Fibroblast of lung (primary cell): ENCODE data around the gene PRSS16. TPM values are rescaled to one million over a fixed set of nuclear protein-coding genes. Genes with fewer than 3 reads are reported as not detected.

Experiments used
- DNase-seq, 2 donors: peaks; one replicate each; pipeline versions ENCODE4 v3.0.0 to v3.0.0-alpha.2; 2010; ENCODE audit warnings: low read depth in 2 of 2
- H2AFZ ChIP-seq: 2 replicates; pipeline ENCODE4 v1.5.1; 2012; ENCODE audit warnings: low read length, control low read depth, inconsistent platforms
- H3K27ac ChIP-seq: 2 replicates; pipeline ENCODE4 v1.5.1; 2011; ENCODE audit warnings: low read length, control low read depth; ENCODE audit not compliant: insufficient read depth
- H3K27me3 ChIP-seq: 2 replicates; pipeline ENCODE4 v1.5.1; 2011; ENCODE audit warnings: mild to moderate bottlenecking, low read length; ENCODE audit not compliant: control insufficient read depth, insufficient read depth
- H3K36me3 ChIP-seq: 2 replicates; pipeline ENCODE4 v1.5.1; 2011; ENCODE audit warnings: low read length; ENCODE audit not compliant: control insufficient read depth, insufficient read depth
- H3K4me1 ChIP-seq: 2 replicates; pipeline ENCODE4 v1.5.1; 2011; ENCODE audit warnings: low read length; ENCODE audit not compliant: control insufficient read depth, insufficient read depth; ENCODE audit errors: extremely low read depth
- H3K4me2 ChIP-seq: 2 replicates; pipeline ENCODE4 v1.5.1; 2011; ENCODE audit warnings: low read length, control low read depth; ENCODE audit not compliant: insufficient read depth; ENCODE audit errors: extremely low read depth
- H3K4me3 ChIP-seq, 4 experiments: fragments of 200-600 bp in 1 of 4; sonication (generic) in 1 of 4; replicated peaks in 1 of 4; 2 replicates each; pipeline ENCODE4 v1.5.1; 2011 to 2016; ENCODE audit warnings: low read length in 4 of 4, low read depth in 3 of 4, mild to moderate bottlenecking in 3 of 4, control low read depth in 2 of 4, inconsistent platforms in 1 of 4, mixed read lengths in 1 of 4; ENCODE audit not compliant: insufficient read depth in 1 of 4; ENCODE audit errors: control extremely low read depth in 1 of 4
- H3K79me2 ChIP-seq: 2 replicates; pipeline ENCODE4 v1.5.1; 2012; ENCODE audit warnings: mild to moderate bottlenecking, low read length, inconsistent platforms; ENCODE audit not compliant: control insufficient read depth, insufficient read depth
- H3K9ac ChIP-seq: 2 replicates; pipeline ENCODE4 v1.5.1; 2011; ENCODE audit warnings: mild to moderate bottlenecking, low read length, control low read depth; ENCODE audit not compliant: insufficient read depth
- H3K9me3 ChIP-seq: 2 replicates; pipeline ENCODE4 v1.5.1; 2012; ENCODE audit warnings: low read depth, low read length; ENCODE audit not compliant: control insufficient read depth, insufficient read depth
- H4K20me1 ChIP-seq: 2 replicates; pipeline ENCODE4 v1.5.1; 2011; ENCODE audit warnings: low read length; ENCODE audit not compliant: control insufficient read depth, insufficient read depth; ENCODE audit errors: extremely low read depth
- EZH2 ChIP-seq: IDR thresholded peaks from 2 replicates; pipeline ENCODE4 v1.5.1; 2012; ENCODE audit warnings: low read length, control low read depth, mild to moderate bottlenecking; ENCODE audit errors: missing control alignments
- polyA plus RNA-seq, 2 donors: library from polyadenylated mRNA; depleted of rRNA in 1 of 2; stranded (reverse) in 1 of 2; unstranded in 1 of 2; fragments of >200 nt; gene quantifications; 2 replicates each; pipeline ENCODE4 v1.2.1, GENCODE V29; 2011 to 2012; ENCODE audit warnings: missing spikeins in 1 of 2
- total RNA-seq: library from RNA; depleted of rRNA; stranded (reverse); fragments of >200 nt; gene quantifications from 2 replicates; pipeline ENCODE4 v1.2.1, GENCODE V29; 2014
- TF ChIP-seq, protein P1 (sequence below), 2 donors: IDR thresholded peaks in 1 of 2; conservative IDR thresholded peaks in 1 of 2; 1 replicate in 1 of 2; 2 replicates in 1 of 2; pipeline ENCODE4 v1.5.1; 2011 to 2012; ENCODE audit warnings: low read length in 2 of 2, control low read depth in 1 of 2, inconsistent platforms in 1 of 2, low read depth in 1 of 2, mild to moderate bottlenecking in 1 of 2

Gene PRSS16
- total and polyA plus RNA-seq, 2 donors (not counting 1 experiment from before 2014, with no cell fraction given) = not detected

DNA sequence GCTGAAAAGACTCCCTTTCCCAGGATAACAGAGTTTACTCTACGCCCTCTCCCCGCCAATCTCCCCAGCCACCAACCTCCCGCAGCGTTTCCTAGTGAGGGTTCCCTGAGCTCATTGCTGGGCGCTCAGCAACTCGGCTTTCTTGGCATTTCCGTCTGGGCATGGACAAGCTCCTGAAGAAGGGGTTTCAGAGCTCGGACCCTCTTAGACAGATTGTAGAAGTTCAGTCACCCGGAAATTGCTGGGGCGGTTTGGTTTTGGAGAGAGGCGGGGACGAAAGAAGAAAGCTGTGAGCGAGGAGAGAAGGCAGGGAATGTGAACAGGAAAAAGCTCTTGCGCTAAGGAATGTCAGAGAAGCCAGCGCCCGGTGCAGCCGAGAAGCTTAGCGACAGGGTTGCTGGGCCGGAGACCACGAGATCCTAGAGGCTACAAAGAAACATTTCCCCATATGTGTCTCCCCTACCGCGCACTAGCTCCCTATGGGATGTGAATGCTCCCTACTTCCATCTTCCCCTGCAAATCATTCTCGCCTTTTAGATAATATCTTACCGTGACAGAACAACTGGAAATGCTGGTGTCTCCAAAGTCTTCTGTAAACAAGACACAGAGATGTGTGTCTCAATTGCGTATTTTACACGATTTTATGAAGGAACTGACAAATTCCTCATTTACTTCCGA is 48.7 kb downstream of the PRSS16 start:
- Histone ChIP-seq H3K4me1 (no peaks in the 10 kb centered on the region), H3K4me3 (peak overlapping the region; percentile 22 to 83 (median 61)), H3K27ac (no peak overlapping the region), H3K36me3 (no peaks in the 10 kb centered on the region), H3K4me2 (peak overlapping the region; percentile 79), H3K79me2 (no peaks in the 10 kb centered on the region), H3K27me3 (peaks cover 1% of the 10 kb centered on the region), H3K9ac (no peak overlapping the region), H4K20me1 (no peaks in the 10 kb centered on the region), H2AFZ (peak overlapping the region; percentile 37), H3K9me3 (no peaks in the 10 kb centered on the region)
- TF ChIP-seq, protein P1, sequence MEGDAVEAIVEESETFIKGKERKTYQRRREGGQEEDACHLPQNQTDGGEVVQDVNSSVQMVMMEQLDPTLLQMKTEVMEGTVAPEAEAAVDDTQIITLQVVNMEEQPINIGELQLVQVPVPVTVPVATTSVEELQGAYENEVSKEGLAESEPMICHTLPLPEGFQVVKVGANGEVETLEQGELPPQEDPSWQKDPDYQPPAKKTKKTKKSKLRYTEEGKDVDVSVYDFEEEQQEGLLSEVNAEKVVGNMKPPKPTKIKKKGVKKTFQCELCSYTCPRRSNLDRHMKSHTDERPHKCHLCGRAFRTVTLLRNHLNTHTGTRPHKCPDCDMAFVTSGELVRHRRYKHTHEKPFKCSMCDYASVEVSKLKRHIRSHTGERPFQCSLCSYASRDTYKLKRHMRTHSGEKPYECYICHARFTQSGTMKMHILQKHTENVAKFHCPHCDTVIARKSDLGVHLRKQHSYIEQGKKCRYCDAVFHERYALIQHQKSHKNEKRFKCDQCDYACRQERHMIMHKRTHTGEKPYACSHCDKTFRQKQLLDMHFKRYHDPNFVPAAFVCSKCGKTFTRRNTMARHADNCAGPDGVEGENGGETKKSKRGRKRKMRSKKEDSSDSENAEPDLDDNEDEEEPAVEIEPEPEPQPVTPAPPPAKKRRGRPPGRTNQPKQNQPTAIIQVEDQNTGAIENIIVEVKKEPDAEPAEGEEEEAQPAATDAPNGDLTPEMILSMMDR (conservative IDR thresholded peaks at IDR 0.05 in 1 of 2, IDR thresholded peaks at IDR 0.05 in 1 of 2; ENCODE audit: low read depth in 1 of 2, low read length in 2 of 2) = no peak
- TF ChIP-seq EZH2 = no peak
- DNase-seq = peak; percentile 36 to 55

DNA sequence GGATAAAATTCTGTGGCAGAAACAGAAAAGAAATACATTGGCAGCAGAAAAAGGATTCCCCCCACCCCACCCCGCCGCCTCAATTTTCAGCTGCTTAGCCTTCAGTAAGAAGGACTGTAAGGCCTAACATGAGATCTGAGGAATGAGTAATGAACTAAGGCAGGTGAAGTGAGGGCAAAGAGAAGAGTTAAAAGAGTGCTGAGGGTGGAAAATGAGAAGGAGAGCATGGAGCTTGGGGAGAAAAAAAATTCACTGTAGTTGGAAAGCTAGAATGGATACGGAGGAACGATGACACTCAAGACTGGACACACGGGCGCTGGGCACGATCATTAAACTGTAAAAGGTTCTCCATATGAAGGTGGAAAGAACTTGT is 50.0 kb downstream of the PRSS16 start:
- Histone ChIP-seq H3K4me3 (peak overlapping the region in 2 of 4 experiments; percentile 8 to 83), H2AFZ (no peak overlapping the region), H3K4me1 (no peaks in the 10 kb centered on the region)

DNA sequence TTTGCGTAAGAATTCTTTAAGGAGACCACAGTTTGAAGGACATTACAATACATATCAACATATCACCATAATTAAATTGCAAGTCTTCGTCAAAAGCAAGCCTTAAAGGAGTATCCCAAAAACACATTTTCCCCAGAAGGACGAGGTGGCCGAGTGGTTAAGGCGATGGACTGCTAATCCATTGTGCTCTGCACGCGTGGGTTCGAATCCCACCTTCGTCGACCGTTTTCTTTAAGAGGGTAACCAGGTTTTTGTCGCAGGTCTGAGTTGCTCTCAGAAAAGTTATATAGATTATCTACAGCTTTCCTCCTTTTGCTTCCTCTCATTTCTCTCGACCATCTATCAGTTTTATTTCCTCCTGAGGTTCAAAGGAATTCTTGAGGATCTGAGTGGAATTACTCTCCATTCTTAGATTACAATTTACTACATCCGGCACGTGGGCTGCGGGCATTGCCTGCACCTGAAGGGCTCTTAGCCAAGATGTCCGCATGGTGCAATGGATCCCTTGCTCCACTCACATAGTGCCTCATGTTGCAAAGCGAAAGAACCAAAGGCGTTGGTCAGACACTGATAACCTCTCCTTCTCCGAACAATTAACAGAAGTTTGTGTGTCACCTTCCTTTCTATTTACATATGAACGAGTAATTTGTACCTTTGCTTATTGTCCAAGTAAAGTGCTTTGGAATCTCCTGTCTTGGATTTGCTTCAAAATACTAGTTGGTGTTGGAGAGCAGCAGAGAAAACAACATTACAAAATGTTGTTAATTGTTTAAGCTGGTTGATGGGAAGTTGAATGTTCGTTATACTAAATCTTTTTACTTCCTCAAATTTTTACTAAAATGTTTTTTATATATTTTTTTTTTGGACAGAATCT is 50.6 kb downstream of the PRSS16 start:
- peak; percentile 45 to 56 for DNase-seq
- H3K4me3 ChIP-seq = peak overlapping the region in 2 of 4 experiments; percentile 8 to 83
- H3K27me3 ChIP-seq = no peaks in the 10 kb centered on the region
- no peaks in the 10 kb centered on the region for H3K9me3 ChIP-seq
- H3K79me2 ChIP-seq = no peaks in the 10 kb centered on the region
- H3K9ac ChIP-seq = no peak overlapping the region
- no peaks in the 10 kb centered on the region for H4K20me1 ChIP-seq
- H3K4me2 ChIP-seq = peak overlapping the region; percentile 81
- H3K36me3 ChIP-seq = no peaks in the 10 kb centered on the region
- no peak overlapping the region for H2AFZ ChIP-seq
- no peaks in the 10 kb centered on the region for H3K4me1 ChIP-seq
- TF ChIP-seq EZH2 = no peak
- TF ChIP-seq, protein P1 (conservative IDR thresholded peaks at IDR 0.05 in 1 of 2, IDR thresholded peaks at IDR 0.05 in 1 of 2; ENCODE audit: low read depth in 1 of 2, low read length in 2 of 2) = no peak
- no peak overlapping the region for H3K27ac ChIP-seq

More for the DNA sequence above, 50.0 kb downstream of the PRSS16 start:
- H3K27me3 ChIP-seq = no peaks in the 10 kb centered on the region
- DNase-seq = no peak
- no peak overlapping the region for H3K9ac ChIP-seq
- no peaks in the 10 kb centered on the region for H3K79me2 ChIP-seq
- TF ChIP-seq EZH2 = no peak
- TF ChIP-seq, protein P1 (conservative IDR thresholded peaks at IDR 0.05 in 1 of 2, IDR thresholded peaks at IDR 0.05 in 1 of 2; ENCODE audit: low read depth in 1 of 2, low read length in 2 of 2) = no peak
- no peaks in the 10 kb centered on the region for H3K36me3 ChIP-seq
- no peak overlapping the region for H3K27ac ChIP-seq
- no peaks in the 10 kb centered on the region for H3K9me3 ChIP-seq
- no peaks in the 10 kb centered on the region for H4K20me1 ChIP-seq
- H3K4me2 ChIP-seq = peak overlapping the region; percentile 81
